Progenitor cell of endocrine pancreas (in vitro differentiated cells): ENCODE results near the gene DDX21. TPM values are rescaled to one million over a fixed set of nuclear protein-coding genes. Genes with fewer than 3 reads are reported as not detected.
"Not testable (repeated sequence)": the region's sequence is repeated elsewhere in the genome, so short reads cannot be mapped to it uniquely, and the experiment has no call there.

ENCODE experiments used
- DNase-seq: peaks from one replicate; pipeline ENCODE4 v3.0.0; 2021; ENCODE audit warnings: low spot score; ENCODE audit not compliant: unreplicated experiment
- H3K27ac Mint-ChIP-seq: 2 replicates; pipeline ENCODE4 v1.8.0; 2021; ENCODE audit warnings: mild to moderate bottlenecking, moderate library complexity, mixed read lengths
- H3K27me3 Mint-ChIP-seq: 2 replicates; pipeline ENCODE4 v1.8.0; 2021; ENCODE audit warnings: mixed read lengths
- H3K36me3 Mint-ChIP-seq: 2 replicates; pipeline ENCODE4 v1.8.0; 2022; ENCODE audit warnings: mixed read lengths; ENCODE audit not compliant: insufficient read depth
- H3K4me1 Mint-ChIP-seq: 2 replicates; pipeline ENCODE4 v1.8.0; 2021; ENCODE audit warnings: low read depth, mixed read lengths
- H3K4me3 Mint-ChIP-seq: 2 replicates; pipeline ENCODE4 v1.8.0; 2021; ENCODE audit warnings: low read depth, mild to moderate bottlenecking, moderate library complexity, mixed read lengths
- H3K9me3 Mint-ChIP-seq: 2 replicates; pipeline ENCODE4 v1.8.0; 2021; ENCODE audit warnings: low read depth, mixed read lengths
- CTCF ChIP-seq: fragments of 200-600 bp; sonication (generic); IDR thresholded peaks from one replicate; pipeline ENCODE4 v1.5.0; 2021; ENCODE audit warnings: antibody characterized with exemption, mild to moderate bottlenecking; ENCODE audit not compliant: unreplicated experiment
- total RNA-seq: library from RNA; stranded (reverse); gene quantifications from 2 replicates; pipeline ENCODE4 v1.2.1, GENCODE V29; 2021

DDX21 gene
- total RNA-seq, 1 donor from 2014 or later, result 38.2 TPM

- Mint-ChIP-seq H3K9me3 (no peaks in the 10 kb centered on the region), H3K27ac (peak overlapping the region; percentile 44), H3K4me3 (no peak overlapping the region), H3K36me3 (peaks cover 12% of the 10 kb centered on the region), H3K4me1 (no peaks in the 10 kb centered on the region), H3K27me3 (no peaks in the 10 kb centered on the region)
- no peak for DNase-seq
- no peak for TF ChIP-seq CTCF
These were observed 17.9 kb upstream of the DDX21 start for GRCh38 chr10:68938117-68938516.

GRCh38 chr10:68938884-68939283 lies 17.1 kb upstream of the DDX21 start:
- no peak overlapping the region for H3K27ac Mint-ChIP-seq
- H3K27me3 Mint-ChIP-seq, result no peaks in the 10 kb centered on the region
- H3K36me3 Mint-ChIP-seq, result peaks cover 12% of the 10 kb centered on the region
- no peak for DNase-seq
- TF ChIP-seq CTCF, result no peak
- no peak overlapping the region for H3K4me3 Mint-ChIP-seq
- H3K9me3 Mint-ChIP-seq, result no peaks in the 10 kb centered on the region
- H3K4me1 Mint-ChIP-seq, result no peaks in the 10 kb centered on the region

GRCh38 chr10:68940917-68941316 lies 15.1 kb upstream of the DDX21 start:
- not testable (repeated sequence) for H3K4me1 Mint-ChIP-seq, H3K27me3 Mint-ChIP-seq, H3K4me3 Mint-ChIP-seq, H3K27ac Mint-ChIP-seq, DNase-seq, H3K9me3 Mint-ChIP-seq
- H3K36me3 Mint-ChIP-seq, result peaks cover 10% of the 10 kb centered on the region

- no peaks in the 10 kb centered on the region for H3K4me1 Mint-ChIP-seq
- no peaks in the 10 kb centered on the region for H3K27me3 Mint-ChIP-seq
- H3K4me3 Mint-ChIP-seq, result no peak overlapping the region
- TF ChIP-seq CTCF, result no peak
- H3K9me3 Mint-ChIP-seq, result no peaks in the 10 kb centered on the region
- no peak overlapping the region for H3K27ac Mint-ChIP-seq
- H3K36me3 Mint-ChIP-seq, result peaks cover 10% of the 10 kb centered on the region
- no peak for DNase-seq
These were observed 5.4 kb upstream of the DDX21 start for GRCh38 chr10:68950598-68950997.

GRCh38 chr10:68954904-68955303 lies 1.1 kb upstream of the DDX21 start:
- Mint-ChIP-seq H3K36me3 (peaks cover 3% of the 10 kb centered on the region), H3K27ac (peak overlapping the region; percentile 79), H3K4me3 (peak overlapping the region; percentile 61), H3K9me3 (no peaks in the 10 kb centered on the region), H3K27me3 (no peaks in the 10 kb centered on the region), H3K4me1 (peaks cover 8% of the 10 kb centered on the region)
- DNase-seq, result no peak
- no peak for TF ChIP-seq CTCF

GRCh38 chr10:68955355-68955831 lies 577 bp upstream of the DDX21 start:
- Mint-ChIP-seq H3K4me1 (peaks cover 8% of the 10 kb centered on the region), H3K27me3 (no peaks in the 10 kb centered on the region), H3K36me3 (peaks cover 5% of the 10 kb centered on the region), H3K9me3 (no peaks in the 10 kb centered on the region), H3K4me3 (peak overlapping the region; percentile 97), H3K27ac (peak overlapping the region; percentile 97)
- no peak for DNase-seq
- TF ChIP-seq CTCF, result no peak
